Measurements from ENCODE around the gene FAM53B. TPM values are rescaled to one million over a fixed set of nuclear protein-coding genes. Genes with fewer than 3 reads are reported as not detected.

The FAM53B gene
- total RNA-seq, 1 donor = 12.7 TPM

- TF ChIP-seq CTCF (IDR thresholded peaks at IDR 0.05; ENCODE audit: extremely low read depth, low read depth, low read length) = no peak
- no peaks in the 10 kb centered on the region for H3K79me2 ChIP-seq (ENCODE audit: insufficient read depth, low read length)
- H3K9me3 ChIP-seq (ENCODE audit: low read depth, low read length) = no peaks in the 10 kb centered on the region
- peak; percentile 85 for DNase-seq (ENCODE audit: insufficient read length, low spot score, missing footprints)
- H3K27ac ChIP-seq (ENCODE audit: low read depth, low read length) = no peak overlapping the region
- no peaks in the 10 kb centered on the region for H3K36me3 ChIP-seq (ENCODE audit: insufficient read depth, low read length)
- H4K20me1 ChIP-seq (ENCODE audit: insufficient read depth, low read length) = peaks cover 7% of the 10 kb centered on the region
- H3K4me3 ChIP-seq (ENCODE audit: insufficient read depth, low read length) = no peak overlapping the region
- H3K4me1 ChIP-seq (ENCODE audit: insufficient read depth, low read length) = no peaks in the 10 kb centered on the region
- H3K27me3 ChIP-seq (ENCODE audit: insufficient read depth, low read length) = no peaks in the 10 kb centered on the region
- no peak overlapping the region for H2AFZ ChIP-seq (ENCODE audit: low read length)
- H3K4me2 ChIP-seq (ENCODE audit: insufficient read depth, low read length) = no peak overlapping the region
These were observed 138.0 kb downstream of the FAM53B start for GRCh38 chr10:124605856-124606812.

- Histone ChIP-seq H3K27ac (ENCODE audit: low read depth, low read length) (no peak overlapping the region), H3K79me2 (ENCODE audit: insufficient read depth, low read length) (no peaks in the 10 kb centered on the region), H3K36me3 (ENCODE audit: insufficient read depth, low read length) (no peaks in the 10 kb centered on the region), H3K4me1 (ENCODE audit: insufficient read depth, low read length) (no peaks in the 10 kb centered on the region), H3K27me3 (ENCODE audit: insufficient read depth, low read length) (no peaks in the 10 kb centered on the region), H4K20me1 (ENCODE audit: insufficient read depth, low read length) (peaks cover 7% of the 10 kb centered on the region), H3K4me3 (ENCODE audit: insufficient read depth, low read length) (no peak overlapping the region), H3K9me3 (ENCODE audit: low read depth, low read length) (no peaks in the 10 kb centered on the region), H3K4me2 (ENCODE audit: insufficient read depth, low read length) (no peak overlapping the region), H2AFZ (ENCODE audit: low read length) (no peak overlapping the region)
- no peak for TF ChIP-seq CTCF (IDR thresholded peaks at IDR 0.05; ENCODE audit: extremely low read depth, low read depth, low read length)
- peak; percentile 68 for DNase-seq (ENCODE audit: insufficient read length, low spot score, missing footprints)
These were observed 138.7 kb downstream of the FAM53B start for GRCh38 chr10:124605481-124605855.

GRCh38 chr10:124605001-124605370 lies 139.2 kb downstream of the FAM53B start:
- Histone ChIP-seq H3K36me3 (ENCODE audit: insufficient read depth, low read length) (no peaks in the 10 kb centered on the region), H3K4me3 (ENCODE audit: insufficient read depth, low read length) (no peak overlapping the region), H3K4me1 (ENCODE audit: insufficient read depth, low read length) (no peaks in the 10 kb centered on the region), H4K20me1 (ENCODE audit: insufficient read depth, low read length) (peaks cover 7% of the 10 kb centered on the region), H3K4me2 (ENCODE audit: insufficient read depth, low read length) (no peak overlapping the region), H3K9me3 (ENCODE audit: low read depth, low read length) (no peaks in the 10 kb centered on the region), H2AFZ (ENCODE audit: low read length) (no peak overlapping the region), H3K79me2 (ENCODE audit: insufficient read depth, low read length) (no peaks in the 10 kb centered on the region), H3K27me3 (ENCODE audit: insufficient read depth, low read length) (no peaks in the 10 kb centered on the region), H3K27ac (ENCODE audit: low read depth, low read length) (no peak overlapping the region)
- no peak for TF ChIP-seq CTCF (IDR thresholded peaks at IDR 0.05; ENCODE audit: extremely low read depth, low read depth, low read length)
- peak; percentile 76 for DNase-seq (ENCODE audit: insufficient read length, low spot score, missing footprints)

GRCh38 chr10:124604214-124605000 lies 139.8 kb downstream of the FAM53B start:
- Histone ChIP-seq H3K4me2 (ENCODE audit: insufficient read depth, low read length) (no peak overlapping the region), H3K9me3 (ENCODE audit: low read depth, low read length) (no peaks in the 10 kb centered on the region), H3K36me3 (ENCODE audit: insufficient read depth, low read length) (no peaks in the 10 kb centered on the region), H4K20me1 (ENCODE audit: insufficient read depth, low read length) (peaks cover 7% of the 10 kb centered on the region), H2AFZ (ENCODE audit: low read length) (no peak overlapping the region), H3K79me2 (ENCODE audit: insufficient read depth, low read length) (no peaks in the 10 kb centered on the region), H3K27me3 (ENCODE audit: insufficient read depth, low read length) (no peaks in the 10 kb centered on the region), H3K4me1 (ENCODE audit: insufficient read depth, low read length) (no peaks in the 10 kb centered on the region), H3K27ac (ENCODE audit: low read depth, low read length) (no peak overlapping the region), H3K4me3 (ENCODE audit: insufficient read depth, low read length) (no peak overlapping the region)
- no peak for TF ChIP-seq CTCF (IDR thresholded peaks at IDR 0.05; ENCODE audit: extremely low read depth, low read depth, low read length)
- DNase-seq (ENCODE audit: insufficient read length, low spot score, missing footprints) = peak; percentile 67
